Duodenal mucosa (tissue), 2 donors: Measurements from ENCODE around the gene SLC35E3.
"Not testable (repeated sequence)": the region's sequence is repeated elsewhere in the genome, so short reads cannot be mapped to it uniquely, and the experiment has no call there.

Experiments
- H3K27ac ChIP-seq: one replicate; pipeline ENCODE4 v1.7.0; 2013; ENCODE audit warnings: low read depth, low read length
- H3K27me3 ChIP-seq, 2 donors: one replicate each; pipeline ENCODE4 v1.7.0; 2013; ENCODE audit warnings: low read length in 2 of 2, control low read depth in 1 of 2; ENCODE audit not compliant: insufficient read depth in 2 of 2, control insufficient read depth in 1 of 2
- H3K36me3 ChIP-seq, 2 donors: one replicate each; pipeline ENCODE4 v1.7.0; 2013; ENCODE audit warnings: low read length in 2 of 2, control low read depth in 1 of 2; ENCODE audit not compliant: insufficient read depth in 2 of 2, control insufficient read depth in 1 of 2
- H3K4me1 ChIP-seq, 2 donors: one replicate each; pipeline ENCODE4 v1.7.0; 2013; ENCODE audit warnings: low read length in 2 of 2, control low read depth in 1 of 2; ENCODE audit not compliant: insufficient read depth in 2 of 2, control insufficient read depth in 1 of 2
- H3K4me3 ChIP-seq, 2 donors: one replicate each; pipeline ENCODE4 v1.7.0; 2013; ENCODE audit warnings: low read length in 2 of 2, low read depth in 1 of 2
- H3K9ac ChIP-seq, 2 donors: one replicate each; pipeline ENCODE4 v1.7.0; 2013; ENCODE audit warnings: low read length in 2 of 2, low read depth in 1 of 2
- H3K9me3 ChIP-seq, 2 donors: one replicate each; pipeline ENCODE4 v1.7.0; 2013; ENCODE audit warnings: low read length in 2 of 2, control low read depth in 1 of 2; ENCODE audit not compliant: control insufficient read depth in 1 of 2

Gene SLC35E3

GRCh38 chr12:68811573-68811972 lies 65.6 kb downstream of the SLC35E3 start:
- H3K4me3 ChIP-seq, H3K27me3 ChIP-seq, H3K27ac ChIP-seq, H3K9me3 ChIP-seq, H3K9ac ChIP-seq: not testable (repeated sequence)
- Histone ChIP-seq H3K4me1 (peaks cover 10 to 13% of the 10 kb centered on the region in 2 donors), H3K36me3 (peaks cover 22 to 34% of the 10 kb centered on the region in 2 donors)

- peak overlapping the region in 1 of 2 donors; percentile 15 for H3K4me3 ChIP-seq
- peaks cover 22 to 43% of the 10 kb centered on the region in 2 donors for H3K36me3 ChIP-seq
- peaks cover 6 to 13% of the 10 kb centered on the region in 2 donors for H3K4me1 ChIP-seq
- H3K27me3 ChIP-seq, result no peaks in the 10 kb centered on the region
- no peak overlapping the region for H3K27ac ChIP-seq
- H3K9ac ChIP-seq, result no peak overlapping the region
- H3K9me3 ChIP-seq, result no peaks in the 10 kb centered on the region
Measured at GRCh38 chr12:68812553-68813241, 66.7 kb downstream of the SLC35E3 start.

GRCh38 chr12:68813242-68813593 lies 67.2 kb downstream of the SLC35E3 start:
- Histone ChIP-seq H3K9ac (no peak overlapping the region), H3K4me1 (peaks cover 6 to 13% of the 10 kb centered on the region in 2 donors), H3K4me3 (peak overlapping the region in 1 of 2 donors; percentile 15), H3K36me3 (peaks cover 22 to 43% of the 10 kb centered on the region in 2 donors), H3K27me3 (no peaks in the 10 kb centered on the region), H3K9me3 (no peaks in the 10 kb centered on the region), H3K27ac (no peak overlapping the region)

DNA sequence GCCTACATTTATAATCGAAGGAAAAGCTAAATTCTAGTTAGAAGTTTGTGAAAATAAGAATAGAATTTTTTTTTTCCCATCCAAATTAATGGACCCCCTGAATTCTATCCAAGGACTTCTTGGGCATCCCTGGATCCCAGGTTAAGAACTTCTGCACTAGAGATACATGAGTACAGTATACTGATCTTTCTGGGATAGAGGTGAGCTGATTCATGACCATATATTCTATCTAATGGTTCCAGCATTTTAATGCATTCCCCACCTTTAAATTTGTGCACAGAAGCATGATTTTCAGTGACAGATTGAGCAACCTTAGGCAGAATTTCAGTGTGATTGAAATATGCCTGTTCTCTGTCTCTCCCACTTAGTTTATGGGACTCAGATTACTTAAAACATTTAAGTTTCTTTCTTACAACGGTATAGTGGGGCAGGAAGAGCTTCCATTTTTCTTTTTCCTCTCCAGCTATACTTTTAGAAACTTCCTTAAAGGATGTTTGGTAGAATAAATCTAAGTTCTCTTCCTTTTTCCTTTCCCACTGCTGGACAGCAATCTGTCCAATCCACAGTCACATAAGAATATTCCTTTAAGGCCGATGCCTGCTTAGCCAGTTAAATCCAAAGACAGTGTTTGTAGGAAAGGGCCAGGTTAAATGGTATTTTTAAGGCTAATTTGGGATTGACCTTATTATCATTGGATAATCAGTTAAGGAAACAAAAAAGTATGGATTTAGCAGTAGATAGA lies 68.7 kb downstream of the SLC35E3 start:
- peak overlapping the region in 1 of 2 donors; percentile 3 for H3K4me3 ChIP-seq
- H3K9me3 ChIP-seq, result no peaks in the 10 kb centered on the region
- H3K27ac ChIP-seq, result no peak overlapping the region
- H3K27me3 ChIP-seq, result no peaks in the 10 kb centered on the region
- H3K4me1 ChIP-seq, result peaks cover 6 to 13% of the 10 kb centered on the region in 2 donors
- H3K36me3 ChIP-seq, result peaks cover 29 to 52% of the 10 kb centered on the region in 2 donors
- H3K9ac ChIP-seq, result no peak overlapping the region

DNA sequence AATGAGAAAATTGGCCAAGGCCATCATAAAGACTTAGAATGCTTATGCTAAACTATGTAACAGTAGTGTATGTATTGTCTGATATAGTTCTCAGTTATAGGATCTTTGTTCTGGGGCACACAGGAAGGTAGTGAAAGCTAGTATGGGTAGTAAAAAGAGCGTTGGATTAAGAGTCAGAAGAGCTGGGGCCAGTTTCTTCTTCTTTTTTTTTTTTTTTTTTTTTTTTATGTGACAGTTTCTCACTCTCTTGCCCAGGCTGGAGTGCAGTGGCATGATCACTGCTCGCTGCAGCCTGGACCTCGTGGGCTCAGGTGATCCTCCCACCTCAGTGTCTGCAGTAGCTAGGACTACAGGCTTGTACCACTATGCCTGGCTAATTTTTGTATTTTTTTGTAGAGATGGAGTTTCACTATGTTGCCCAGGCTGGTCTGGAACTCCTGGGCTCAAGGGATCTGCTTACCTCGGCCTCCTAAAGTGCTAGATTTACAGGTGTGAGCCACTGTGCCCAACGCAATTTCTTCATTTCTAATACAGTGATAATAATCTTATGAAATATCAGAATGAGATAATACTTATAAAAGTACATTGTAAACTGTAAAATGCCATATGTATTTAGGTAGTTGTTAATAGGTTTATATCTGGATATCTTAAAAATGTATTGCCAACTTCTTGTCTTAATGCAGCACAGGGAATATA lies 69.4 kb downstream of the SLC35E3 start:
- peaks cover 6 to 13% of the 10 kb centered on the region in 2 donors for H3K4me1 ChIP-seq
- no peak overlapping the region for H3K27ac ChIP-seq
- peaks cover 31 to 49% of the 10 kb centered on the region in 2 donors for H3K36me3 ChIP-seq
- no peaks in the 10 kb centered on the region for H3K27me3 ChIP-seq
- H3K9ac ChIP-seq, result no peak overlapping the region
- no peaks in the 10 kb centered on the region for H3K9me3 ChIP-seq
- peak overlapping the region in 1 of 2 donors; percentile 3 for H3K4me3 ChIP-seq

DNA sequence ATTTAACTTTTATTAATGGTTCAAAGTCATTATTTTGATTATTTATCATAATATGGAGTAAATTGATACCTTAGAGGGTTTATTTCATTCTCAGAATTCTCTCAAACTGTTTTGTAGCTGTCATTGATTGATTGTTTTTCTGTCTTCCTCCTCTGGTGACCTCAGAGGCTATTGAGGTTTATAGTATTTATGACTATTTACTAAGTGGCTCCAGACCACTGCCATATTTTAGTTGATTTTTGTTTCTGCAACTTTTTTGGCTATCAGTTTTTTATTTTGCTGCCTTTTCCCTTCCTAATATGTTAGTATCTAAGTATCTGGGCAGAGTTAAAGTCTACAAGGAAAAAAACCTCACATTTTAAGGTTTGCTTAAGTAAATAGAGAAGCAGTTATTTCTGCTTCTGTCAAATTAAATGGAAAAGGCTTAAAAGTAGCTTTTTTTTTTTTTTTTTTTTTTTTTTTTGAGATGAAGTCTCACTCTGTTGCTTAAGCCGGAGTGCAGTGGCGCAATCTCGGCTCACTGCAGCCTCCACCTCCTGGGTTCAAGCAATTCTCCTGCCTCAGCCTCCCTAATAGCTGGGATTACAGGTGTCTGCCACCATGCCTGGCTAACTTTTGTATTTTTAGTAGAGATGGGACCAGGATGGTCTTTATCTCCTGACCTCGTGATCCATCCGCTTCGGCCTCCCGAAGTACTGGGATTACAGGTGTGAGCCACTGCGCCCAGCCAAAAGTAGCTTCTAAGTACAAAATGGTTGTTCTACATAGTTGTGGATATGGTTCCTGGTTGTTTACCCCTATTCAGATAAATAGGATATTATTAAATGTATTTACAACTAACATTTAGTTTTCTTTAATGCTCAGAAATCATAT lies 70.2 kb downstream of the SLC35E3 start:
- peaks cover 6 to 13% of the 10 kb centered on the region in 2 donors for H3K4me1 ChIP-seq
- peaks cover 35 to 55% of the 10 kb centered on the region in 2 donors for H3K36me3 ChIP-seq
- no peak overlapping the region for H3K4me3 ChIP-seq
- H3K27me3 ChIP-seq, result no peaks in the 10 kb centered on the region
- no peak overlapping the region for H3K9ac ChIP-seq
- H3K27ac ChIP-seq, result no peak overlapping the region
- H3K9me3 ChIP-seq, result no peaks in the 10 kb centered on the region

DNA sequence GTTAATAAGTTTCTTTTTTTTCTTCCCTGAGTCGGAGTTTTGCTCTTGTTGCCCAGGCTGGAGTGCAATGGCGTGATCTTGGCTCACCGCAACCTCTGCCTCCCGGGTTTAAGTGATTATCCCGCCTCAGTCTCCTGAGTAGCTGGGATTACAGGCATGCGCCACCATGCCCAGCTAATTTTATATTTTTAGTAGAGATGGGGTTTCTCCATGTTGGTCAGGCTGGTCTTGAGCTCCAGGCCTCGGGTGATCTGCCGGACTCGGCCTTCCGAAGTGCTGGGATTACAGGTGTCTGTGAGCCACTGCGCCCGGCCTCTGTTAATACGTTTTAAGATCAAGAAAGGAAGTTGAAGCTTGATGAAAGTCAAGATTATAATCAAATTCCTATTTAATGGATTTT lies 73.5 kb downstream of the SLC35E3 start:
- not testable (repeated sequence) for H3K27ac ChIP-seq, H3K9ac ChIP-seq, H3K9me3 ChIP-seq, H3K27me3 ChIP-seq, H3K4me1 ChIP-seq, H3K4me3 ChIP-seq
- peaks cover 37 to 64% of the 10 kb centered on the region in 2 donors for H3K36me3 ChIP-seq

DNA sequence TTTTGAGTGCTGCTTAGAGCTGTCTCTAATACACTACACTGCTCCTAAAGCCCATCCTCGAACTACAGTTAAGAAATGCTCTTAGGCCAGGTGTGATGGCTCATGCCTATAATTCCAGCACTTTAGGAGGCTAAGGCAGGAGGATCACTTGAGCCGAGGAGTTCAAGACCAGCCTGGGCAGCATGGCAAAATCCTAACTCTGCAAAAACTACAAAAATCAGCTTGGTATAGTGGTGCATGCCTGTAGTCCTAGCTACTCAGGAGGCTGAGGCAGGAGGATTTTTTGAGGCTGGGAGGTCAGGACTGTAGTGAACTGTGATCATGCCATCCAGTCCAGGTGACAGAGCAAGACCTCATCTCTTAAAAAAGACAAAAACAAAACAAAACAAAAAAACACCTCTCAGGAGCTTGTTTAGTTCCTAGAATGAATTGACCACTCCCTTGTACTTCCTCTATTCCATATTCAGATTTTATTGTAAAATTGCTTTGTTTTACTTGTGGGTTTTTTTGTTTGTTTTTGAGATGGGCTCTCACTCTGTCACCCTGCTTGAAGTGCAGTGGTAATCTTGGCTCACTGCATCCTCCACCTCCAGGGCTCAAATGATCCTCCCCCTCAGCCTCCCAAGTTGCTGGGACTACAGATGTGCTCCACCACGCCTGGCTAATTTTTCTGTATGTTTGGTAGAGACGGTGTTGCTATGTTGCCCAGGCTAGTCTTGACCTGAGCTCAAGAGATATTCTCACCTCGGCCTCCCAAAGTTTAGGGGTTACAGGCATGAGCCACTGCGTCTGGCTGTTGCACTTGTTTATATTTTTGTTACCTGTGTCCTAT lies 75.6 kb downstream of the SLC35E3 start:
- Histone ChIP-seq H3K27me3 (no peaks in the 10 kb centered on the region), H3K9ac (no peak overlapping the region), H3K27ac (no peak overlapping the region), H3K4me1 (peaks cover 0 to 5% of the 10 kb centered on the region in 2 donors), H3K9me3 (no peaks in the 10 kb centered on the region), H3K4me3 (no peak overlapping the region), H3K36me3 (peaks cover 45 to 68% of the 10 kb centered on the region in 2 donors)

- Histone ChIP-seq H3K27ac (no peak overlapping the region), H3K36me3 (peaks cover 45 to 69% of the 10 kb centered on the region in 2 donors), H3K27me3 (no peaks in the 10 kb centered on the region), H3K9ac (no peak overlapping the region), H3K4me1 (peaks cover 0 to 5% of the 10 kb centered on the region in 2 donors), H3K9me3 (no peaks in the 10 kb centered on the region), H3K4me3 (no peak overlapping the region)
Measured at GRCh38 chr12:68823696-68824095, 77.7 kb downstream of the SLC35E3 start.
